Skeletal muscle satellite cell (primary cell): ENCODE measurements around the gene INAFM2. TPM values are rescaled to one million over a fixed set of nuclear protein-coding genes. Genes with fewer than 3 reads are reported as not detected.

Experiments
- H3K27me3 ChIP-seq: 2 replicates; pipeline ENCODE4 v1.7.0; 2013; ENCODE audit warnings: low read length; ENCODE audit not compliant: control insufficient read depth, insufficient read depth
- H3K36me3 ChIP-seq: 2 replicates; pipeline ENCODE4 v1.7.0; 2013; ENCODE audit warnings: mild to moderate bottlenecking, control low read depth, low read length; ENCODE audit not compliant: insufficient read depth
- H3K4me1 ChIP-seq: 2 replicates; pipeline ENCODE4 v1.7.0; 2013; ENCODE audit warnings: low read length; ENCODE audit not compliant: control insufficient read depth, insufficient read depth
- H3K4me2 ChIP-seq: 2 replicates; pipeline ENCODE4 v1.7.0; 2013; ENCODE audit warnings: mild to moderate bottlenecking, low read length
- H3K4me3 ChIP-seq: 2 replicates; pipeline ENCODE4 v1.7.0; 2013; ENCODE audit warnings: low read length
- H3K9ac ChIP-seq: 2 replicates; pipeline ENCODE4 v1.7.0; 2013; ENCODE audit warnings: mild to moderate bottlenecking, low read depth, low read length, moderate library complexity
- H3K9me3 ChIP-seq: replicated peaks from 2 replicates; pipeline ENCODE4 v1.7.0; 2013; ENCODE audit warnings: mild to moderate bottlenecking, control low read depth, low read length
- total RNA-seq: library from RNA; depleted of rRNA; stranded (reverse); fragments of >200 nt; gene quantifications from 2 replicates; pipeline ENCODE4 v1.2.3, GENCODE V29; 2012; rRNA removed

Gene INAFM2
- total RNA-seq, result 7.1 and 11.6 TPM in 2 replicates

DNA sequence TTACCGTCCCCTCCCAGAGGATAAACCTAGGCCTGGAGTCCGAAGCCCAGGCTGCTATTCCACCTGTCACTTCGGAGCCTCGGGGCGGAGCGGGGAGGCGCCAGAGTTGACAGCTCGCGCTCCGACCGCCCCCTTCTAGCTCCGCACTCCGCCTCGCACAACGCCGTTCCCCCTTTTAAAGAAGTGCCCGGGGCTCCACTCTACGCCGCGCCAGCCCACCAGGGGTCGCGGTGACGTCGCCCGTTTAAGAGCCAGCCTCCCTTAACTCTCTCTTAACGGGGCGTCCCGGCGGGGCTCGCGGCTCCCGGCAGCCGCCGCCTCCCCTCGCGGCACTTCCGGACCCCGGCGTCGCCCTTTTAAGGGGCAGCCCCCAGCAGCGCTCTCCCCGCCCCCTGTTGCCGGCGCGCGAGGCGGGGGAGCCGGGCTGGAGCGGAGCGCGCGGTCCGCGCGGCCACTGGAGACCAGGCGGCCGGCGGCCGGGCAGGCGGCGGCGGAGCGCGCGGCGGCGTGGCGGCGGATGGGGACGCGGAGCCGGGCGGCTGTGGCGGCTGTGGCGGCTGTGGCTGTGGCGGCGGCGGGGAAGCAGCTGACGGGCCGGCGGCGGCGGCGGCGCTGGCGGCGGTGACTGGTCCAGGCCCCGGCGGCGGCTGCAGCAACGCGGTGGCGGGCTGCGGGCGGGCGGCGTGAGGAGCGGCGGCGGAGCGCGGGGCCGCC lies at the start of gene INAFM2:
Gene INAFM2 (plus strand): TSS at position 454 of the 714 bp plus-strand sequence. CDS start 364 bp downstream, outside the sequence.
- Histone ChIP-seq H3K4me1 (peaks cover 16% of the 10 kb centered on the region), H3K36me3 (no peaks in the 10 kb centered on the region), H3K4me3 (peak within 1 kb of the TSS; percentile 83), H3K4me2 (peak within 1 kb of the TSS; percentile 87), H3K27me3 (peaks cover 4% of the 10 kb centered on the region), H3K9ac (peak within 1 kb of the TSS; percentile 79), H3K9me3 (no peaks in the 10 kb centered on the region)

DNA sequence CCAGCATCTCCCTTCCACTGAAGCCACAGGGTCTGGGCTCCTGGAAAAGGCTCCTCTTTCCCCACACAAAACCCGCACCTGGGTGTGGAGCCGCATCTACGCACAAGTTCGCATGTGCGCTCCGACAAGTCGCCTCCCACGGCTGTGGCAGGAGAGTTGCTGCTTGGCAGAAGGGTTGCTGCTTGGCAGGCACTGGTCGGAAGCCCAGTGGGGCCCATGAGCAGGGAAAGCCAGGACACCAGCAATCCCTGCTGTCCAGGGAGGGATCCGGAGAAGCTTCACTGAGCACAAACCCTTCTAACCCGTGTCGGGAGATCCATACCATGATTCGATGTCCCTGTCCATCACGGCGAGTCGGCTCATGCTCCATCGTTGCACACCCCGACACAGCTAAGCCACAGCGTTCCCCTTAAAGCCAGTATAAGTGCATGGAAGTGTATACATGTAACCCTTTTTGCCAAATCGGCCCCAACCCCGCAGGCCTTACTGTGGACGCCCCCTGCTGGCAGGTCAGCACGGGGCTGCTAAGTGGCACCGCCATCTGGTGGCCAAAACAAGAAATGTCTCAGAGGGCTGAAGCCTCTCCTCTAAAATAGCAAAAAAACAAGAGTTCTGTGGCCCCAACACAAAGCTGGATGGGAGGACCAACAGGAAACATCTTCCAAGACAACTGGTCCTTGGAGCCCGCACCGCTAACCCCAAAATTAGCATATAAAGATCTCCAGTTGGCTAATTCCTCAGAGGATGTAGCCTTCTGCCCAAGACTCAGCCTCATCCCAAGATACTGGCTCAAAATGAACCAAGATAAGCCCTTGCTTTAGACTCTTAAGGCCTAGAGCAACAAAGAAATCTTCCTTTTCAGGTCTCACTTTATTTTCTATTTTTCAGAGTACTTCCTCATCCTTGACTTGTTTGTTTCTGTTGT lies 48.9 kb upstream of the INAFM2 start:
- Histone ChIP-seq H3K4me1 (peaks cover 2% of the 10 kb centered on the region), H3K36me3 (no peaks in the 10 kb centered on the region), H3K4me3 (no peak overlapping the region), H3K27me3 (peaks cover 21% of the 10 kb centered on the region), H3K9ac (no peak overlapping the region), H3K9me3 (no peaks in the 10 kb centered on the region), H3K4me2 (no peak overlapping the region)

DNA sequence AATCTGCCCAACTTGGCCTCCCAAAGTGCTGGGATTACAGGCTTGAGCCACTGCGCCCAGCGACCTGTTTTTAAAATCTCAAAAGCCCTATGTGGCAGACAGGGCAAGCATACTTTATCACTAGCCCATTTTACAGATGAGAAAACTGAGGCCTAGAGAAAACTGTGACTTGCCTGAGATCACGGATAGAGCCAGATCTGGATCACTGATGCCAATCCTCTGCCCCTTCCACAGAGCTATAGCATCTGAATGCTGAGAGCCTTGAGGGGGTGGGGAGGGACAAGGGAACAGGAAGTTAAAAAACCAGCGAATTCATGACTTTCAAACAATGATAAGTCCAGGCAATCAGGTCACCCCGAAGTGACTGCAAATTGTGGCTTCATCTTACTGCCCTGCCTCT lies 48.0 kb upstream of the INAFM2 start:
- H3K9me3 ChIP-seq, result no peaks in the 10 kb centered on the region
- no peak overlapping the region for H3K9ac ChIP-seq
- peaks cover 27% of the 10 kb centered on the region for H3K27me3 ChIP-seq
- H3K36me3 ChIP-seq, result no peaks in the 10 kb centered on the region
- no peak overlapping the region for H3K4me2 ChIP-seq
- H3K4me1 ChIP-seq, result peaks cover 3% of the 10 kb centered on the region
- H3K4me3 ChIP-seq, result no peak overlapping the region

DNA sequence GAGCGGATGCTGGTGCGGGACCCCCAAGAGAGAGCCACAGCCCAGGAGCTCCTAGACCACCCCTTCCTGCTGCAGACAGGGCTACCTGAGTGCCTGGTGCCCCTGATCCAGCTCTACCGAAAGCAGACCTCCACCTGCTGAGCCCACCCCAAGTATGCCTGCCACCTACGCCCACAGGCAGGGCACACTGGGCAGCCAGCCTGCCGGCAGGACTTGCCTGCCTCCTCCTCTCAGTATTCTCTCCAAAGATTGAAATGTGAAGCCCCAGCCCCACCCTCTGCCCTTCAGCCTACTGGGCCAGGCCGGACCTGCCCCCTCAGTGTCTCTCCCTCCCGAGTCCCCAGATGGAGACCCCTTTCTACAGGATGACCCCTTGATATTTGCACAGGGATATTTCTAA lies 47.5 kb upstream of the INAFM2 start:
- Histone ChIP-seq H3K9me3 (no peaks in the 10 kb centered on the region), H3K9ac (no peak overlapping the region), H3K4me1 (peaks cover 3% of the 10 kb centered on the region), H3K4me3 (no peak overlapping the region), H3K27me3 (peaks cover 31% of the 10 kb centered on the region), H3K4me2 (no peak overlapping the region), H3K36me3 (no peaks in the 10 kb centered on the region)

DNA sequence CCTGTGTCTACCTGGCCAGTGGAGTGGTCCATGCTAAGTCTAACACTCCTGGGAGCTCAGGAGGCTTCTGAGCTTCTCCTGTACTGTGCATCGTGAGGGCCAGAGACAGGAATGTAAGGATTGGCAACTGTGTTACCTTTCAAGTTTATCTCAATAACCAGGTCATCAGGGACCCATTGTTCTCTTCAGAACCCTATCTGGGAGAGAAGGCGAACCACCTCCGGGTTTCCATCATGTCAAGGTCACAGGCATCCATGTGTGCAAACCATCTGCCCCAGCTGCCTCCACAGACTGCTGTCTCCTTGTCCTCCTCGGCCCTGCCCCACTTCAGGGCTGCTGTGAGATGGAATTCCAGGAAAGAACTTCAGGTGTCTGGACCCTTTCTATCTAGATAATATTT lies 46.6 kb upstream of the INAFM2 start:
- Histone ChIP-seq H3K4me1 (peaks cover 10% of the 10 kb centered on the region), H3K4me3 (no peak overlapping the region), H3K9me3 (no peaks in the 10 kb centered on the region), H3K27me3 (peaks cover 41% of the 10 kb centered on the region), H3K9ac (no peak overlapping the region), H3K4me2 (no peak overlapping the region), H3K36me3 (no peaks in the 10 kb centered on the region)

DNA sequence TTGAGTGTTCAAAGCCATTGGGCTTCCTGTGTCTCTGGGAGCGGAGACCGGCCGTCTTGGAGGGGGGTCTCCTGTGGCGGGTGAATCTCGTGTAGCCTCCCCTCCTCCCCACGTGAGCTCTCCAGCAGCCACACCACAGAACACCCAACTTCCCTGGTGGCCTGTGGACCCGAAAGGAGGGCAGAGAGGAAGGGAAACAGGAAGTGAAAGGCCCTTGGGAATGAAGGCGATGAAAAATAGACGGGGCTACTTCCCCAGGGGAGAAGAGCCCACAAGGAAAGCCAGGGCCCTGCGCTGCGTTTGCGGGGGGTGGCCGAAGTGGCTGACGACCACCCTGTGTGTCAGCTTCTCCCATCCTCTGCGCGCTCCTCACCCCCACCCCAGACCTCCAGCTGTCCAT lies 46.0 kb upstream of the INAFM2 start:
- Histone ChIP-seq H3K9ac (no peak overlapping the region), H3K4me3 (no peak overlapping the region), H3K9me3 (no peaks in the 10 kb centered on the region), H3K36me3 (no peaks in the 10 kb centered on the region), H3K4me1 (peaks cover 15% of the 10 kb centered on the region), H3K27me3 (peaks cover 46% of the 10 kb centered on the region), H3K4me2 (no peak overlapping the region)

DNA sequence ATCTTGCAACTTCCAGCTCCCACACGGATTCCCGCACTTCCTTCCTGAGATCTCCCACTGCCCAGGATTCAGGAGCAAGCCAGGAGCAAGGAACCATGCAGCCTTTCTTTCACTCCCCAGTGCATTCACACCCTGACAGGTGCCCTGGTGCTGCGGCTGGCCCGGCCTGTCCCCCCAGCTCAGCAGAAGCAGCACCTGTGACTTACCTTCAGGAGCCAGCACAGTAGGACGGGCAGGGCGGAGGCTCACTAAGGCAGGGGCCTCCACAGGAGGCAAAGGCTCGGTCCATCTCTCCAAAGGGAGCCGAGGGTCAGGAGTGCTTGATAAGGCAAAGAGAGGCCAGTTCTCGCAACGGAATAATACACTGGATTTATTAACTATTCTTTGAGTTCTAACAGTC lies 45.5 kb upstream of the INAFM2 start:
- Histone ChIP-seq H3K4me2 (no peak overlapping the region), H3K27me3 (peaks cover 52% of the 10 kb centered on the region), H3K4me1 (peaks cover 21% of the 10 kb centered on the region), H3K9ac (no peak overlapping the region), H3K9me3 (no peaks in the 10 kb centered on the region), H3K36me3 (no peaks in the 10 kb centered on the region), H3K4me3 (no peak overlapping the region)

DNA sequence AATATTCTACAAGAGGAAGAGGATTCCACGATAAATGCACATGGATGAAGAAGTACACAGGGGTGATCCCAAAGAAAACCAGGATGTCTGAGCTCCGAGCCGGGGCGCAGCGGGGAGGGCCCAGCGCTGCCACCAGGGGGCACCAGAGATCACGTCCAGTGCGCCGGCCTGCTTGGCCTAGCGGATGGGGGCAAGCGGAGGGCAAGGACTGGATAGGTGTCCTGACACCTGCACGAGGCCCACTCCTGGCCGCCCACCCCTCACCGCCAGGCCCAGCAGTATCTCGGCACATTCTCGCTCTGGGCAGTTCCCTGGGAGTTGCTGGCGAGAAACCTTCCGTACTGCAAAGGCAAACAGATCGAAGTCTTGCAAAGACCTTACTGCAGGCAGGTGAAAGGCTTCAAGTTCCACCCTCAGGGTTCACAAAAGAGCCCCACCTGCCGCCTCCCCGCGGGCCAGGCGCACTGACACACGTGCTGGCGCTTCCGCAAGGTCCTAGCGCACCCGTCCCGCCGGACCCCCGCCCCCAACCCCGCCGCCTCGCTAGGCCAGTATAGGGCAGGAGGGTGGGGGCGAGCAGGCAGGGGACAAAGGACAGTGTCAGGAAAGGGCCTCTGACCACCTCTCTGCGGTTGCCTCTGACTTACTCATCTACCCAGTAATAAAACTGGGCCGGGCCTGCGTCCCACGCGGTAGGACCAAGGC lies 43.9 kb upstream of the INAFM2 start:
- no peaks in the 10 kb centered on the region for H3K9me3 ChIP-seq
- H3K4me1 ChIP-seq, result peaks cover 22% of the 10 kb centered on the region
- no peak overlapping the region for H3K9ac ChIP-seq
- peak overlapping the region; percentile 27 for H3K4me2 ChIP-seq
- no peak overlapping the region for H3K4me3 ChIP-seq
- H3K27me3 ChIP-seq, result peaks cover 65% of the 10 kb centered on the region
- H3K36me3 ChIP-seq, result no peaks in the 10 kb centered on the region

DNA sequence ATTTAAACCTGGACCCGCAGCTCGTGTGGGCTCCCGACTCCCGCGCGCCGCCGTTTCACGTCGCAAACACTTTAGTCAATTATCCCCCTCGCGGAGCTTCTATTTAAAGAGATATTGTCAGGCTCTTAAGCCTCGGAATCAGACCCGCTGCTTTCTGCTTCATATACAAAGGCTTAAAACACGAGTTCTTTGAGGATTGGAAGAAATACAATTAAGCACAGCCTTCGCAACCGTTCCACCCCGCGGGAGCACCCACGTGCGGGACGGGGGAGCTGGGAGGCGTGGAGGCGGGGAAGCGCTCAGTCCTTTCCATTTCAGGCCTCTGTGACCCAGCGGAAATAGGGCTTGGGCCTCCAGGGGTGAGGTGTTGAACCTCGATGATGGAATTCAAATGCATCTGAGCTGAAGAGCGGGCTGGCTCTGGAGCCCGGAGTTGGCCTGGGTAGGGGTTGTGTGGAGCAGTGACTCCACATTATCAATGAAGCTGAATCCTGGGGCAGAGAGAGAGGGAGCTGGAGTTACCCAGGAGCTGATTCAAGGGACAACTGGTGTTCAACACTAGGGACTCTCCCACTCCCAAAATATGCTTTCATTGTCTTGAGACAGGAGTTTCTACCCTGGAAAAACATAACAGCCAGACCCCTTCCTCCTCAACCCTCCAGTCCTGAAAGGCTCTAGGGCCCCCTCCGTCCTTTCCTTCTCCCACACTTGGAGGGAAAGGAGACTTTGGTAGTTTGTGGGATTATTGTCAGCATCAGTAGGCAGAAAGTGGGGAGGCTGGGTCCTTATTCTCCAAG lies 43.0 kb upstream of the INAFM2 start:
- H3K9ac ChIP-seq, result no peak overlapping the region
- H3K9me3 ChIP-seq, result no peaks in the 10 kb centered on the region
- peaks cover 22% of the 10 kb centered on the region for H3K4me1 ChIP-seq
- H3K36me3 ChIP-seq, result no peaks in the 10 kb centered on the region
- H3K4me2 ChIP-seq, result no peak overlapping the region
- H3K4me3 ChIP-seq, result no peak overlapping the region
- H3K27me3 ChIP-seq, result peaks cover 69% of the 10 kb centered on the region

DNA sequence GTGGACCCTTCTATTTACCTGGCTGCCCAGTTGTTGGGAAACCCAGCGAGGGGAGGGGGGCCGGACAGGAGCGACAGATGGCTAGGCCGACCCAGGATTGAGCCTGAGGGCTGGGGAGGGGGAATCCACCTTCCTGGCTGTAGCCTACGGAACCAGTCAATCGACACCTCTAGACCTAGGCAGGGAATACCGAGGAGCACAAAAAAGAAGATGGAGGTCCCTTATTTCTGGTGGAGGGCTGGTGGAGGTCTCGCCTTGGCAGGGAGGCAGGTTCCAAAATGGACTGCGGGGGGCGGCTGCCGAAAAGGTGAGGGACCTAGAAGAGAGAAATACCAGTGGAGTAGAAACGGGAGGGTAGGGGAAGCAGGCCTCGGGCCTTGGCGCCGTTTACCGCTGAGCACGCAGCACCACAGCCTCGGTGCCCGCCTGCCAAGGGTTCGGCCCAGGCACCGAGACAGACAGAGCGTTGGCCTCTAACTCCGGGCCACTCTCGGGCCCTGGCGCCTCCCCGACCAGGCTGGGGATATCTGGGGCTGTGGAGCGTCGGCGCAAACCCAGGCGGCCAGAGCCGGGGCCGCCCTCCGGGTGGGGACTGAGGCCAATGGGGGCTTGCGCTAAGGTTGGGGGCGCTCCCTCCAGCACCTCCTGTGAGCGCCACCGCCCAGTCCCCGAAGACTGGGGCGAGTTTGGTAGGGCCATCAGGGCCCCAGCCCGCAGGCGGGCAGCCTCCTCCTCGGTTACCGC lies 42.3 kb upstream of the INAFM2 start:
- H3K9me3 ChIP-seq, result no peaks in the 10 kb centered on the region
- peak overlapping the region; percentile 54 for H3K4me3 ChIP-seq
- H3K4me1 ChIP-seq, result peaks cover 22% of the 10 kb centered on the region
- H3K27me3 ChIP-seq, result peaks cover 77% of the 10 kb centered on the region
- peak overlapping the region; percentile 86 for H3K4me2 ChIP-seq
- H3K36me3 ChIP-seq, result no peaks in the 10 kb centered on the region
- H3K9ac ChIP-seq, result no peak overlapping the region
